Measurements from ENCODE around the gene SEC23IP. TPM values are rescaled to one million over a fixed set of nuclear protein-coding genes. Genes with fewer than 3 reads are reported as not detected.

The SEC23IP gene
- total RNA-seq, 1 donor from 2014 or later: 59.0 TPM

GRCh38 chr10:119980956-119981750 is 88.6 kb downstream of the SEC23IP start:
- peaks cover 6% of the 10 kb centered on the region for H3K9me3 Mint-ChIP-seq
- TF ChIP-seq, protein P1, sequence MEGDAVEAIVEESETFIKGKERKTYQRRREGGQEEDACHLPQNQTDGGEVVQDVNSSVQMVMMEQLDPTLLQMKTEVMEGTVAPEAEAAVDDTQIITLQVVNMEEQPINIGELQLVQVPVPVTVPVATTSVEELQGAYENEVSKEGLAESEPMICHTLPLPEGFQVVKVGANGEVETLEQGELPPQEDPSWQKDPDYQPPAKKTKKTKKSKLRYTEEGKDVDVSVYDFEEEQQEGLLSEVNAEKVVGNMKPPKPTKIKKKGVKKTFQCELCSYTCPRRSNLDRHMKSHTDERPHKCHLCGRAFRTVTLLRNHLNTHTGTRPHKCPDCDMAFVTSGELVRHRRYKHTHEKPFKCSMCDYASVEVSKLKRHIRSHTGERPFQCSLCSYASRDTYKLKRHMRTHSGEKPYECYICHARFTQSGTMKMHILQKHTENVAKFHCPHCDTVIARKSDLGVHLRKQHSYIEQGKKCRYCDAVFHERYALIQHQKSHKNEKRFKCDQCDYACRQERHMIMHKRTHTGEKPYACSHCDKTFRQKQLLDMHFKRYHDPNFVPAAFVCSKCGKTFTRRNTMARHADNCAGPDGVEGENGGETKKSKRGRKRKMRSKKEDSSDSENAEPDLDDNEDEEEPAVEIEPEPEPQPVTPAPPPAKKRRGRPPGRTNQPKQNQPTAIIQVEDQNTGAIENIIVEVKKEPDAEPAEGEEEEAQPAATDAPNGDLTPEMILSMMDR (IDR thresholded peaks at IDR 0.05; ENCODE audit: unreplicated experiment): no peak

DNA sequence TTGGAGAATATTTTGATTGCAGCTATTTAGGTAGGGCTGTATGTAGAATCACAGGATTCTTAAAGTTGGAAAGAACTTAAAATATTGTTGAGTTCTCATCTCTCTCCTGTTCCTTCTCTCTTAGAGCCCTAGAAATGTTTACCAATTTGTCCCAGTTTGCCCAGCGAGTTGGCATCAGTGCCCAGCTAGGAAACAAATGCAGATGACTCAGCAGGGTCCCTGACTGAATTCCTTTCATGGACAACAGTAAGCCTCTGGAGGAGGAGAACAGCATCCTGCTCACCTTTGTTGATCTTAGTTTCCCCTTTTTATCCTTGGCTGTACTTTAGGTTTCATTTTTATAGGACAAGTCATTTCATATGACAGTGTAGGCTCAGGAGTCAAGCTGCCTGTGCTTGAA is 89.3 kb downstream of the SEC23IP start:
- TF ChIP-seq, protein P1 (IDR thresholded peaks at IDR 0.05; ENCODE audit: unreplicated experiment): no peak
- Mint-ChIP-seq H3K27me3 (ENCODE audit: low read depth) (peaks cover 7% of the 10 kb centered on the region), H3K4me3 (no peak overlapping the region), H3K4me1 (no peaks in the 10 kb centered on the region), H3K36me3 (no peaks in the 10 kb centered on the region), H3K9me3 (peaks cover 6% of the 10 kb centered on the region), H3K27ac (no peak overlapping the region)
- no peak for DNase-seq (ENCODE audit: low spot score in 2 of 2, unreplicated experiment in 2 of 2)

More at GRCh38 chr10:119980956-119981750, 88.6 kb downstream of the SEC23IP start:
- peaks cover 7% of the 10 kb centered on the region for H3K27me3 Mint-ChIP-seq (ENCODE audit: low read depth)
- no peak overlapping the region for H3K4me3 Mint-ChIP-seq
- DNase-seq (ENCODE audit: low spot score in 2 of 2, unreplicated experiment in 2 of 2): no peak
- H3K4me1 Mint-ChIP-seq: no peaks in the 10 kb centered on the region
- no peak overlapping the region for H3K27ac Mint-ChIP-seq
- H3K36me3 Mint-ChIP-seq: no peaks in the 10 kb centered on the region

GRCh38 chr10:119988333-119988732 is 95.8 kb downstream of the SEC23IP start:
- TF ChIP-seq, protein P1 (IDR thresholded peaks at IDR 0.05; ENCODE audit: unreplicated experiment): no peak
- no peaks in the 10 kb centered on the region for H3K4me1 Mint-ChIP-seq
- H3K36me3 Mint-ChIP-seq: no peaks in the 10 kb centered on the region
- H3K9me3 Mint-ChIP-seq: peaks cover 6% of the 10 kb centered on the region
- DNase-seq (ENCODE audit: low spot score in 2 of 2, unreplicated experiment in 2 of 2): no peak
- peaks cover 20% of the 10 kb centered on the region for H3K27me3 Mint-ChIP-seq (ENCODE audit: low read depth)
- H3K27ac Mint-ChIP-seq: no peak overlapping the region
- no peak overlapping the region for H3K4me3 Mint-ChIP-seq

DNA sequence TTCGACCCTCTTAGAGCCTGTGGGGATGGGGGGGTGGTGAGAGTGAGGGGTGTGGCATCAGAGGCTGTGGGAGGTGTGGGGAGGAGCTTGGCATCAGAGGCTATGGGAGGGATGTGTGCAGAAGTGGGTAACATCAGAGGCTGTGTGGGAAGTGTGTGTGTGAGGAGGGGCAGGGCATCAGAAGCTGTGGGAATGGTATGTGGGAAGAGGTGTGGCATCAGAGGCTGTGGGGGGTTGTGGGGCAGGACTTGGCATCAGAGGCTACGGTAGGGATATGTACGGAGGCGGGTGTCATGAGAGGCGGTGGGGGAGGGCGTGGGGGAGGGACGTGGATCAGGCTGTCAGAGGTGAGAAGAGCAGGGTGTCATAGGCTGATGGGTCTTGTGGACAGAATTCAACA is 97.4 kb downstream of the SEC23IP start:
- Mint-ChIP-seq H3K27me3 (ENCODE audit: low read depth) (peaks cover 28% of the 10 kb centered on the region), H3K27ac (no peak overlapping the region), H3K36me3 (no peaks in the 10 kb centered on the region)

DNA sequence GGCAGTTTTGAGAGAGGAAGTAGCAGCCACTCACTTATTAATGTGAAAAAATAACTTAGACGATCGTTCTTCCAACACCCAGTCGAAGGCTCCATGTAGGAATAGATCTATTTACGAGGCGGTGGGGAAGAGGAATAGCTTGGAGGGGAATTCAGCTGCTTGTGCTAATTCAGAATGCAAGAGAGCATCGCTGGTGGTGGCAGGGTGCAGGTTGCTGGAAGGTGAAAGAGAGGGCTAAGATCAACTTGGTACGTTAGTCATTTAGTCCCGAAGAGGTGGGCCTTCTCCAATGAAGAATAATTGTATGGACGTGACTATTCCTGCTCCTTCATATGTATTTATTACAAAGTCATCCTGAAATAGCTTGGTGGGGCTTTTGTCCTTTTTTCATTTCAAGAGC is 98.5 kb downstream of the SEC23IP start:
- Mint-ChIP-seq H3K4me1 (no peaks in the 10 kb centered on the region), H3K4me3 (no peak overlapping the region), H3K9me3 (peaks cover 8% of the 10 kb centered on the region), H3K36me3 (no peaks in the 10 kb centered on the region), H3K27ac (no peak overlapping the region), H3K27me3 (ENCODE audit: low read depth) (peaks cover 28% of the 10 kb centered on the region)
- no peak for DNase-seq (ENCODE audit: low spot score in 2 of 2, unreplicated experiment in 2 of 2)
- TF ChIP-seq, protein P1 (IDR thresholded peaks at IDR 0.05; ENCODE audit: unreplicated experiment): no peak

More for the DNA sequence above, 97.4 kb downstream of the SEC23IP start:
- TF ChIP-seq, protein P1 (IDR thresholded peaks at IDR 0.05; ENCODE audit: unreplicated experiment): no peak
- H3K9me3 Mint-ChIP-seq: no peaks in the 10 kb centered on the region
- no peaks in the 10 kb centered on the region for H3K4me1 Mint-ChIP-seq
- no peak for DNase-seq (ENCODE audit: low spot score in 2 of 2, unreplicated experiment in 2 of 2)
- no peak overlapping the region for H3K4me3 Mint-ChIP-seq
